Pancreas (tissue), 10 donors: ENCODE data around the gene GPC6. TPM values are rescaled to one million over a fixed set of nuclear protein-coding genes. Genes with fewer than 3 reads are reported as not detected.

Experiments
- ATAC-seq, 4 donors: fragments of 200-7000 bp; cut with Tn5 transposase; one replicate each; pipeline versions ENCODE4 v1.8.0 to v1.9.1; 2020; ENCODE audit warnings: mild to moderate bottlenecking in 4 of 4, moderate library complexity in 4 of 4
- DNase-seq, 6 donors: peaks; one replicate each; pipeline ENCODE4 v3.0.0-alpha.2; 2020
- FAIRE-seq: peaks from 2 replicates; lab custom pipeline; 2012; peaks lifted over from hg19 to GRCh38; lab: Jason Lieb, UNC
- H3K27ac ChIP-seq, 4 donors: fragments of 200-600 bp; sonication (generic); 1 replicate in 3 of 4; 2 replicates in 1 of 4; pipeline versions ENCODE4 v1.5.0 to v1.8.0; 2020
- H3K27me3 ChIP-seq, 4 donors: fragments of 200-600 bp; one replicate each; pipeline ENCODE4 v1.8.0; 2021
- H3K36me3 ChIP-seq, 3 donors: fragments of 200-600 bp; sonication (generic) in 1 of 3; one replicate each; pipeline versions ENCODE4 v1.5.0 to v1.8.0; 2020 to 2021
- H3K4me1 ChIP-seq, 3 donors: fragments of 200-600 bp; one replicate each; pipeline ENCODE4 v1.8.0; 2021
- H3K4me3 ChIP-seq, 4 donors: fragments of 200-600 bp; sonication (generic) in 2 of 4; one replicate each; pipeline versions ENCODE4 v1.5.0 to v1.8.0; 2020 to 2021
- H3K9me3 ChIP-seq, 4 donors: fragments of 200-600 bp; one replicate each; pipeline ENCODE4 v1.8.0; 2021
- WGBS, 2 donors: extraction: QIAGEN DNeasy Blood & Tissue Kit; methylation state at CpG; one replicate each; pipeline ENCODE4 v1.1.7; 2013; 5-methylcytosine and 5-hydroxymethylcytosine counted together
- intact Hi-C, 3 donors: fragments of 100-400 bp; cut with DNase I; formaldehyde crosslinking; loops; one replicate each; pipeline versions ENCODE4 v1.11.1 to v1.14.2; 2022
- polyA plus RNA-seq, 2 donors: library from polyadenylated mRNA; stranded (reverse); fragments of 200-250 nt; gene quantifications; one replicate each; pipeline ENCODE4 v1.2.3, GENCODE V29; 2013
- total RNA-seq, 6 donors: library from RNA; stranded (reverse); fragmentation: NEBNext Ultra II Directional in 4 of 6; extraction: Animal tissue kit (Norgen Biotek cat#: 25700) in 4 of 6; gene quantifications; one replicate each; pipeline versions ENCODE4 v1.2.1 to v1.2.4, GENCODE V29; 2021 to 2023
- TF ChIP-seq, protein P1 (sequence below), 4 donors: fragments of 200-600 bp; sonication (generic) in 3 of 4; IDR thresholded peaks; one replicate each; pipeline versions ENCODE4 v1.5.0 to v1.8.0; 2021; ENCODE audit warnings: antibody characterized with exemption in 4 of 4
- donor health status: healthy with polysubstance abuse.
- donor health status: DM: no; HTN: no; CAD: no; lungs with moderate emphysema.
- donor health status: DM: no; HTN: no; CAD: no.
- donor health status: control.
- donor health status: control.
- donor health status: Bipolar disorder and iron deficiency.
- donor health status: DM: yes; HTN: yes; CAD: no.
- donor health status: DM: no; HTN: no; CAD: no.
- donor health status: DM: no; HTN: no; CAD: no.
- donor health status: DM: yes; HTN: yes; CAD: no.

The GPC6 gene
- total and polyA plus RNA-seq, 8 donors: 0.23 to 3.3 (median 1.2) TPM

GRCh38 chr13:93621966-93622365 lies 395.4 kb downstream of the GPC6 start:
- ATAC-seq (no peak), DNase-seq (no peak), FAIRE-seq (no peak)
- H3K27me3 ChIP-seq: no peaks in the 10 kb centered on the region
- TF ChIP-seq, protein P1, sequence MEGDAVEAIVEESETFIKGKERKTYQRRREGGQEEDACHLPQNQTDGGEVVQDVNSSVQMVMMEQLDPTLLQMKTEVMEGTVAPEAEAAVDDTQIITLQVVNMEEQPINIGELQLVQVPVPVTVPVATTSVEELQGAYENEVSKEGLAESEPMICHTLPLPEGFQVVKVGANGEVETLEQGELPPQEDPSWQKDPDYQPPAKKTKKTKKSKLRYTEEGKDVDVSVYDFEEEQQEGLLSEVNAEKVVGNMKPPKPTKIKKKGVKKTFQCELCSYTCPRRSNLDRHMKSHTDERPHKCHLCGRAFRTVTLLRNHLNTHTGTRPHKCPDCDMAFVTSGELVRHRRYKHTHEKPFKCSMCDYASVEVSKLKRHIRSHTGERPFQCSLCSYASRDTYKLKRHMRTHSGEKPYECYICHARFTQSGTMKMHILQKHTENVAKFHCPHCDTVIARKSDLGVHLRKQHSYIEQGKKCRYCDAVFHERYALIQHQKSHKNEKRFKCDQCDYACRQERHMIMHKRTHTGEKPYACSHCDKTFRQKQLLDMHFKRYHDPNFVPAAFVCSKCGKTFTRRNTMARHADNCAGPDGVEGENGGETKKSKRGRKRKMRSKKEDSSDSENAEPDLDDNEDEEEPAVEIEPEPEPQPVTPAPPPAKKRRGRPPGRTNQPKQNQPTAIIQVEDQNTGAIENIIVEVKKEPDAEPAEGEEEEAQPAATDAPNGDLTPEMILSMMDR (IDR thresholded peaks at IDR 0.05): no peak
- no peak overlapping the region for H3K4me3 ChIP-seq
- no peak overlapping the region for H3K27ac ChIP-seq
- H3K4me1 ChIP-seq: no peaks in the 10 kb centered on the region
- intact Hi-C loops: no loop called here
- H3K36me3 ChIP-seq: no peaks in the 10 kb centered on the region
- H3K9me3 ChIP-seq: no peaks in the 10 kb centered on the region

DNA sequence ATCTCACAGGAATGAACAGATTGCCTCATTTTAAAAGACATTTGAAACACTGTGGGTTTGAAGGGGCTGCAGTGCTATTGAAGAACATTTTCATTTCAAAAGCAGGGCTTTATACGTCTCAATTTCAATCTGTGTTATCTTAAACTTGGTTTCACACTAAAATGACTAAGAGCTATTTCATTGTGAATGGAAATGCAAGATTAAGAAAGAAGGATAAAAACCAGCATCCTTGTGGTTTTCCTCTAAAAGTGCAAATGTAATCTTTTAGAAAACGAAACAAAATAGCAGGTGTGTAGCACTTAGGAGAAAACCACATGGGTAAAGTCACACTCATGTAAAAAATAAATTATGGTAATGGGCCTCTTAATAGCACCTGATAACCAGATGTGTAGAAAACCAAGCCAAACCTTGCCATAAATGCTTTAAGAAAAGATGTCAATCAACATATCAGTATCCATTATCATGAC lies 397.7 kb downstream of the GPC6 start:
- WGBS, 2 donors: 55 to 61% methylated on average over 2 of the region's 2 CpGs
- no peak overlapping the region for H3K27ac ChIP-seq
- DNase-seq (no peak), FAIRE-seq (no peak), ATAC-seq (no peak)
- no peak overlapping the region for H3K4me3 ChIP-seq
- no peaks in the 10 kb centered on the region for H3K9me3 ChIP-seq
- TF ChIP-seq, protein P1 (IDR thresholded peaks at IDR 0.05): no peak
- no peaks in the 10 kb centered on the region for H3K36me3 ChIP-seq
- intact Hi-C loops: no loop called here
- no peaks in the 10 kb centered on the region for H3K27me3 ChIP-seq
- no peaks in the 10 kb centered on the region for H3K4me1 ChIP-seq

GRCh38 chr13:93625536-93625935 lies 398.9 kb downstream of the GPC6 start:
- FAIRE-seq: no peak
- Histone ChIP-seq H3K36me3 (no peaks in the 10 kb centered on the region), H3K9me3 (no peaks in the 10 kb centered on the region), H3K4me1 (no peaks in the 10 kb centered on the region), H3K27me3 (no peaks in the 10 kb centered on the region), H3K4me3 (no peak overlapping the region), H3K27ac (no peak overlapping the region)
- WGBS, 2 donors: 92 to 100% methylated on average over 1 of the region's 1 CpG
- DNase-seq: no peak
- TF ChIP-seq, protein P1 (IDR thresholded peaks at IDR 0.05): no peak
- ATAC-seq: no peak
- intact Hi-C loops: no loop called here

DNA sequence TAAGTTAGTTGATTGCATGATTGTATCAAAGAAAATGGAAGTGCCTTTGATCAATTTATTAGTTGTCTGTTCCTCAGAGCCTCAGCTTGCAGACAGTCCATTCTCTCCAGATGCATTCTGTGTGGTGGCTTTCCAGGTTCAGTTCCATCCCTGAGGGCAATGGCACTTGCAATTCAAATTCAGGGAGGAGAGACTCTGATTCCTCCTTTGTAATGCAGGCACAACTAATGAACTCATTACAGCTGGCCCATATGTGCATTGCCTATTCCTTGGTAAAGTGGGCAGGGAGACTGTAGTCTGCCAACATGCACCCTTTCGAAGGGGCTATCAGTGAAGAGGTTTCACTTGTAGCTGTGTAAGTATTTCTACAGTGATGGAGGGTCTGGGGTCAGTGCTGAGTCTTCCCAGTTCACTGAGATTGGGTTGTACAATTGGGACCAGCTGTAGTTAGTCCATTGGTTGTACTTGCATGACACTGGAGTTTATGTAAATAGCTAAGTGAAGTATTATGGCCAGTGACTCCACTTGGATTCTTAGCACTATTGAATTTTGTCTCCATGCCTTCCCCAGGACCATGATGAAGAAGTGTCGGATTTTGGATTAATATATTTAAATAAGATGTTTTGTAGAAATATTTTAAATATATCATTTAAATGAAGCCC lies 401.7 kb downstream of the GPC6 start:
- 76 to 77% methylated on average over 2 of the region's 2 CpGs for WGBS, 2 donors
- no peaks in the 10 kb centered on the region for H3K36me3 ChIP-seq
- H3K27me3 ChIP-seq: no peaks in the 10 kb centered on the region
- ATAC-seq (no peak), DNase-seq (no peak), FAIRE-seq (no peak)
- intact Hi-C loops: no loop called here
- H3K9me3 ChIP-seq: no peaks in the 10 kb centered on the region
- no peak overlapping the region for H3K4me3 ChIP-seq
- no peaks in the 10 kb centered on the region for H3K4me1 ChIP-seq
- no peak overlapping the region for H3K27ac ChIP-seq
- TF ChIP-seq, protein P1 (IDR thresholded peaks at IDR 0.05): no peak

- Histone ChIP-seq H3K4me1 (no peaks in the 10 kb centered on the region), H3K27ac (no peak overlapping the region), H3K36me3 (no peaks in the 10 kb centered on the region), H3K4me3 (no peak overlapping the region), H3K9me3 (no peaks in the 10 kb centered on the region), H3K27me3 (no peaks in the 10 kb centered on the region)
- no peak for ATAC-seq
- WGBS, 2 donors: 65 to 71% methylated on average over 4 of the region's 4 CpGs
- intact Hi-C loops: no loop called here
- FAIRE-seq: no peak
- TF ChIP-seq, protein P1 (IDR thresholded peaks at IDR 0.05): no peak
- no peak for DNase-seq
These were observed 409.0 kb downstream of the GPC6 start for GRCh38 chr13:93635616-93636032.
